ENCODE data around the gene PCDH9.

The PCDH9 gene

GRCh38 chr13:66489586-66489985, 740.5 kb downstream of the PCDH9 start:
- Mint-ChIP-seq H3K4me1 (ENCODE audit: low read depth) (no peaks in the 10 kb centered on the region), H3K9me3 (no peaks in the 10 kb centered on the region), H3K4me3 (no peak overlapping the region), H3K36me3 (ENCODE audit: low read depth) (no peaks in the 10 kb centered on the region), H3K27ac (no peak overlapping the region), H3K27me3 (ENCODE audit: low read depth) (no peaks in the 10 kb centered on the region)

DNA sequence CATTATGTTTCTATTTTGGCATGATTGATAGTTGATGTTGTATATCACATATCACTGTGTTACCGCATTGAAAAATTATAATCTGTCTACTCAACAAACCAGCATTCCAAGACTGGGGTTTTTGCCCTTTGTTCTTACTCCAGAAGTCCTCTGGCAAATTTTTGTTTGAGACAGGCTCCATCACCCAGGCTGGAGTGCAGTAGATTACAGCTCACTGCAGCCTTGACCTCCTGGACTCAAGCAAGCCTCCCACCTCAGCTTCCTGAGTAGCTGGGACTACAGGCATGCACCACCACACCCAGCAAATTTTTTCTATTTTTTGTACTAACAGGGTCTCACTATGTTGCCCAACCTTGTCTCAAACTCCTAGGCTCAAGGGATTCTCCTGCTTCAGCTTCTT, 741.0 kb downstream of the PCDH9 start:
- no peak overlapping the region for H3K4me3 Mint-ChIP-seq
- H3K4me1 Mint-ChIP-seq (ENCODE audit: low read depth): no peaks in the 10 kb centered on the region
- H3K36me3 Mint-ChIP-seq (ENCODE audit: low read depth): no peaks in the 10 kb centered on the region
- no peak overlapping the region for H3K27ac Mint-ChIP-seq
- H3K27me3 Mint-ChIP-seq (ENCODE audit: low read depth): no peaks in the 10 kb centered on the region
- H3K9me3 Mint-ChIP-seq: no peaks in the 10 kb centered on the region

- no peaks in the 10 kb centered on the region for H3K27me3 Mint-ChIP-seq (ENCODE audit: low read depth)
- no peak overlapping the region for H3K27ac Mint-ChIP-seq
- H3K4me3 Mint-ChIP-seq: no peak overlapping the region
- no peaks in the 10 kb centered on the region for H3K9me3 Mint-ChIP-seq
- no peaks in the 10 kb centered on the region for H3K4me1 Mint-ChIP-seq (ENCODE audit: low read depth)
- no peaks in the 10 kb centered on the region for H3K36me3 Mint-ChIP-seq (ENCODE audit: low read depth)
Measured at GRCh38 chr13:66483712-66484111, 746.4 kb downstream of the PCDH9 start.

- Mint-ChIP-seq H3K27me3 (ENCODE audit: low read depth) (no peaks in the 10 kb centered on the region), H3K27ac (no peak overlapping the region), H3K36me3 (ENCODE audit: low read depth) (no peaks in the 10 kb centered on the region), H3K4me1 (ENCODE audit: low read depth) (no peaks in the 10 kb centered on the region), H3K4me3 (no peak overlapping the region), H3K9me3 (no peaks in the 10 kb centered on the region)
Measured at GRCh38 chr13:66482836-66483235, 747.3 kb downstream of the PCDH9 start.

GRCh38 chr13:66477816-66478215, 752.3 kb downstream of the PCDH9 start:
- Mint-ChIP-seq H3K9me3 (no peaks in the 10 kb centered on the region), H3K27me3 (ENCODE audit: low read depth) (no peaks in the 10 kb centered on the region), H3K27ac (no peak overlapping the region), H3K36me3 (ENCODE audit: low read depth) (no peaks in the 10 kb centered on the region), H3K4me3 (no peak overlapping the region), H3K4me1 (ENCODE audit: low read depth) (no peaks in the 10 kb centered on the region)

- Mint-ChIP-seq H3K4me1 (ENCODE audit: low read depth) (no peaks in the 10 kb centered on the region), H3K36me3 (ENCODE audit: low read depth) (no peaks in the 10 kb centered on the region), H3K4me3 (no peak overlapping the region), H3K27me3 (ENCODE audit: low read depth) (no peaks in the 10 kb centered on the region), H3K9me3 (no peaks in the 10 kb centered on the region), H3K27ac (no peak overlapping the region)
Measured at GRCh38 chr13:66475061-66475460, 755.1 kb downstream of the PCDH9 start.

- H3K36me3 Mint-ChIP-seq (ENCODE audit: low read depth): no peaks in the 10 kb centered on the region
- H3K27ac Mint-ChIP-seq: no peak overlapping the region
- H3K27me3 Mint-ChIP-seq (ENCODE audit: low read depth): no peaks in the 10 kb centered on the region
- H3K9me3 Mint-ChIP-seq: no peaks in the 10 kb centered on the region
- no peak overlapping the region for H3K4me3 Mint-ChIP-seq
- no peaks in the 10 kb centered on the region for H3K4me1 Mint-ChIP-seq (ENCODE audit: low read depth)
Measured at GRCh38 chr13:66469745-66470144, 760.4 kb downstream of the PCDH9 start.

- Mint-ChIP-seq H3K27ac (no peak overlapping the region), H3K9me3 (no peaks in the 10 kb centered on the region), H3K27me3 (ENCODE audit: low read depth) (no peaks in the 10 kb centered on the region), H3K36me3 (ENCODE audit: low read depth) (no peaks in the 10 kb centered on the region), H3K4me3 (no peak overlapping the region), H3K4me1 (ENCODE audit: low read depth) (no peaks in the 10 kb centered on the region)
Measured at GRCh38 chr13:66468656-66469055, 761.5 kb downstream of the PCDH9 start.

GRCh38 chr13:66462187-66462586, 767.9 kb downstream of the PCDH9 start:
- no peaks in the 10 kb centered on the region for H3K9me3 Mint-ChIP-seq
- H3K27ac Mint-ChIP-seq: no peak overlapping the region
- H3K4me1 Mint-ChIP-seq (ENCODE audit: low read depth): no peaks in the 10 kb centered on the region
- no peak overlapping the region for H3K4me3 Mint-ChIP-seq
- no peaks in the 10 kb centered on the region for H3K36me3 Mint-ChIP-seq (ENCODE audit: low read depth)
- no peaks in the 10 kb centered on the region for H3K27me3 Mint-ChIP-seq (ENCODE audit: low read depth)

- Mint-ChIP-seq H3K4me3 (no peak overlapping the region), H3K36me3 (ENCODE audit: low read depth) (no peaks in the 10 kb centered on the region), H3K27ac (no peak overlapping the region), H3K4me1 (ENCODE audit: low read depth) (no peaks in the 10 kb centered on the region), H3K9me3 (no peaks in the 10 kb centered on the region), H3K27me3 (ENCODE audit: low read depth) (no peaks in the 10 kb centered on the region)
Measured at GRCh38 chr13:66461021-66461420, 769.1 kb downstream of the PCDH9 start.

- Mint-ChIP-seq H3K4me1 (ENCODE audit: low read depth) (no peaks in the 10 kb centered on the region), H3K9me3 (no peaks in the 10 kb centered on the region), H3K36me3 (ENCODE audit: low read depth) (no peaks in the 10 kb centered on the region), H3K27ac (no peak overlapping the region), H3K4me3 (no peak overlapping the region), H3K27me3 (ENCODE audit: low read depth) (no peaks in the 10 kb centered on the region)
Measured at GRCh38 chr13:66459634-66460033, 770.5 kb downstream of the PCDH9 start.

DNA sequence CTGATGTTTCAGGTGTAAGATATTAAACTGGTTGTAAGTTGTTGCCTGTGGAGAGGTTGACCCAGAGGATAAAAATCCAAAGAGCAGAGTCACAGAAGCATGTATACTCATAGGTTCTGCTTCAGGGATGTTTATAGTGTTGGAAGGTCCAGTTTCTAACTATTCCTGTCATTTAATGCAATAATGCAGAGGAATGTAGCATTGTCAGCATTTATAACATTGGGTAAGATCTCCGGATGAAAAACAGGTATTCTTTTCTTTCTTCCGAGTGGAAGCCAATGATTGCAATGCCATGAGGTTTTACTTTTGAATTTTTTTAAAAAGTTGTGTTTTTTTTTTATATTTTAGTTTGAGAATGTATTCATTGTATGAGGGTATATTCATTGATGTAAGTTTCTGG, 771.0 kb downstream of the PCDH9 start:
- Mint-ChIP-seq H3K4me3 (no peak overlapping the region), H3K4me1 (ENCODE audit: low read depth) (no peaks in the 10 kb centered on the region), H3K27ac (no peak overlapping the region), H3K9me3 (no peaks in the 10 kb centered on the region), H3K36me3 (ENCODE audit: low read depth) (no peaks in the 10 kb centered on the region), H3K27me3 (ENCODE audit: low read depth) (no peaks in the 10 kb centered on the region)

- no peak overlapping the region for H3K4me3 Mint-ChIP-seq
- H3K36me3 Mint-ChIP-seq (ENCODE audit: low read depth): no peaks in the 10 kb centered on the region
- no peaks in the 10 kb centered on the region for H3K9me3 Mint-ChIP-seq
Measured at GRCh38 chr13:66446413-66446812, 783.7 kb downstream of the PCDH9 start.

GRCh38 chr13:66443926-66444325, 786.2 kb downstream of the PCDH9 start:
- H3K27ac Mint-ChIP-seq: no peak overlapping the region
- H3K4me1 Mint-ChIP-seq (ENCODE audit: low read depth): no peaks in the 10 kb centered on the region
- H3K4me3 Mint-ChIP-seq: no peak overlapping the region
- H3K36me3 Mint-ChIP-seq (ENCODE audit: low read depth): no peaks in the 10 kb centered on the region
- no peaks in the 10 kb centered on the region for H3K9me3 Mint-ChIP-seq
- no peaks in the 10 kb centered on the region for H3K27me3 Mint-ChIP-seq (ENCODE audit: low read depth)

More at GRCh38 chr13:66446413-66446812, 783.7 kb downstream of the PCDH9 start:
- H3K27me3 Mint-ChIP-seq (ENCODE audit: low read depth): no peaks in the 10 kb centered on the region
- H3K27ac Mint-ChIP-seq: no peak overlapping the region
- H3K4me1 Mint-ChIP-seq (ENCODE audit: low read depth): no peaks in the 10 kb centered on the region

DNA sequence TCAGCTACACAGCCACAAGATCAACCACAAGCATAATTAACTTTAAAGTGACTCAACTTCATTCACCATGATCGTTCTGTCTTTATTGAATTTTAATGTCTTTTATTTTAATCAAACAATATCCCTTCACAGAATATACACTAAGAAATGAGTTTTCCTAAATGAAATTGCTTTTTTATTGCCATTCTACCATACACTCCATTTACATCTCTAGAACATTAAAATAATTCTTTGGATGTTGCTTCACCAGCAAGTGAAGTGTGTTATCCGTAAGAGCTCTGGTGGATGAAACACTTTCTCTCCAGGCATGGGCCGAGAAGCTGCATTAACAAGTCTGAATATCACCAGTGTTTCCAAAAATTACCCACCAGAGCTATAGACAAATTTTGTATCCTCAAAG, 789.2 kb downstream of the PCDH9 start:
- no peaks in the 10 kb centered on the region for H3K36me3 Mint-ChIP-seq (ENCODE audit: low read depth)
- no peaks in the 10 kb centered on the region for H3K4me1 Mint-ChIP-seq (ENCODE audit: low read depth)
- no peak overlapping the region for H3K4me3 Mint-ChIP-seq
- no peaks in the 10 kb centered on the region for H3K27me3 Mint-ChIP-seq (ENCODE audit: low read depth)
- no peak overlapping the region for H3K27ac Mint-ChIP-seq
- no peaks in the 10 kb centered on the region for H3K9me3 Mint-ChIP-seq

GRCh38 chr13:66430728-66431127, 799.4 kb downstream of the PCDH9 start:
- H3K27me3 Mint-ChIP-seq (ENCODE audit: low read depth): no peaks in the 10 kb centered on the region
- no peaks in the 10 kb centered on the region for H3K36me3 Mint-ChIP-seq (ENCODE audit: low read depth)
- no peaks in the 10 kb centered on the region for H3K9me3 Mint-ChIP-seq
- H3K27ac Mint-ChIP-seq: no peak overlapping the region
- no peaks in the 10 kb centered on the region for H3K4me1 Mint-ChIP-seq (ENCODE audit: low read depth)
- no peak overlapping the region for H3K4me3 Mint-ChIP-seq
